IgD-negative memory B cell (primary cell): Measurements from ENCODE around the gene APPBP2. TPM values are rescaled to one million over a fixed set of nuclear protein-coding genes. Genes with fewer than 3 reads are reported as not detected.
"Not testable (repeated sequence)": the region's sequence is repeated elsewhere in the genome, so short reads cannot be mapped to it uniquely, and the experiment has no call there.

ENCODE experiments used
- H3K27ac Mint-ChIP-seq, 3 donors: one replicate each; pipeline ENCODE4 v1.8.0; 2020 to 2022; ENCODE audit warnings: mild to moderate bottlenecking in 3 of 3, mixed read lengths in 3 of 3, moderate library complexity in 1 of 3
- H3K27me3 Mint-ChIP-seq: one replicate; pipeline ENCODE4 v1.8.0; 2021; ENCODE audit warnings: mixed read lengths
- H3K36me3 Mint-ChIP-seq: one replicate; pipeline ENCODE4 v1.8.0; 2020; ENCODE audit warnings: mild to moderate bottlenecking, mixed read lengths
- H3K4me1 Mint-ChIP-seq, 3 donors: one replicate each; pipeline ENCODE4 v1.8.0; 2020 to 2022; ENCODE audit warnings: mixed read lengths in 3 of 3, mild to moderate bottlenecking in 1 of 3
- H3K4me3 Mint-ChIP-seq, 4 donors: one replicate each; pipeline ENCODE4 v1.8.0; 2020 to 2022; ENCODE audit warnings: mild to moderate bottlenecking in 4 of 4, mixed read lengths in 4 of 4, moderate library complexity in 3 of 4
- H3K9me3 Mint-ChIP-seq, 3 donors: one replicate each; pipeline ENCODE4 v1.8.0; 2020 to 2021; ENCODE audit warnings: mixed read lengths in 3 of 3, mild to moderate bottlenecking in 1 of 3
- polyA plus RNA-seq: library from polyadenylated mRNA; unstranded; fragments of 300-500 nt; fragmentation: Illumina TruSeq; gene quantifications from one replicate; pipeline ENCODE4 v1.2.3, GENCODE V29; 2021

Gene APPBP2, protein sequence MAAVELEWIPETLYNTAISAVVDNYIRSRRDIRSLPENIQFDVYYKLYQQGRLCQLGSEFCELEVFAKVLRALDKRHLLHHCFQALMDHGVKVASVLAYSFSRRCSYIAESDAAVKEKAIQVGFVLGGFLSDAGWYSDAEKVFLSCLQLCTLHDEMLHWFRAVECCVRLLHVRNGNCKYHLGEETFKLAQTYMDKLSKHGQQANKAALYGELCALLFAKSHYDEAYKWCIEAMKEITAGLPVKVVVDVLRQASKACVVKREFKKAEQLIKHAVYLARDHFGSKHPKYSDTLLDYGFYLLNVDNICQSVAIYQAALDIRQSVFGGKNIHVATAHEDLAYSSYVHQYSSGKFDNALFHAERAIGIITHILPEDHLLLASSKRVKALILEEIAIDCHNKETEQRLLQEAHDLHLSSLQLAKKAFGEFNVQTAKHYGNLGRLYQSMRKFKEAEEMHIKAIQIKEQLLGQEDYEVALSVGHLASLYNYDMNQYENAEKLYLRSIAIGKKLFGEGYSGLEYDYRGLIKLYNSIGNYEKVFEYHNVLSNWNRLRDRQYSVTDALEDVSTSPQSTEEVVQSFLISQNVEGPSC
- polyA plus RNA-seq = 24.4 TPM

DNA sequence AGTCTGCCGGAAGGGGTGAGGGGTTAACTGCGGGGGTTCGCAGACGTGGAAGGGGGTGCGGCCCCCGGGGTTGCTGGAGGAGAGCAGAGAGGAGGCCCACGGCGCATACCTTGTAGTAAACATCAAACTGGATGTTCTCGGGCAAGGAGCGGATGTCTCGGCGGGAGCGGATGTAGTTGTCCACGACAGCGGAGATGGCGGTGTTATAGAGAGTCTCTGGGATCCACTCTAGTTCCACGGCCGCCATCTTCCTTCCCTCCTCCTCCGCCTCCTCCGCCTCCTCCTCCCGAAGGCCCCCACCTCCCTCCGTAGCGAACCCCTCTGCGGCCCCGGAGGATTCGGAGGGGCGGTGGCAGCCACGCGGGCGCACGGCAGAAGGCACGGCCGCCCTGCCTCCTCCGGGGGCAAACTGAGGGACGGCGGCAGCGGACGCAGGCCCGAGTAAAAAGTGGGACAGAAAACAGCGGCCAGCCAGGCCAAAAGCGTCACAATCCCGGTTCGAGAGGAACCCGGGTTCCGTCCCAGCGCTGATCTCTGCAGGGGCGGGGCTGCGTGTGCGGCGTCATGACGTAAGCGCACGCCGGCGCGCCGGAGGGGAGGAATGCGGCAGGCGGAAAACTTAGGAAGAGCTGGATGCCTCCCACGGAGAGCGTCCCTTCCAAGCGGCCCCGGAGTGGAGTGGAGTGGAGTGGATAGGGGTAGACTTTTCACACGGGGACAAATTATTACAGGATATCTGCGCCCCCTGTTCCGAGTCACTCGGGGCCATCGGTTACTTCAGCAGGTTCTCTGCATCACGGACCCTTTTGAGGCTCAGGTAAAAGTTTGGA is at the start of gene APPBP2:
TSS of gene APPBP2 (minus strand) at position 558 of the 830 bp plus-strand sequence. CDS start at position 247, 311 bp downstream.
- H3K4me3 Mint-ChIP-seq = peak within 1 kb of the TSS; percentile 99 to 100 (median 99)
- H3K27ac Mint-ChIP-seq = peak within 1 kb of the TSS; percentile 94 to 99 (median 95)
- no peaks in the 10 kb centered on the region for H3K9me3 Mint-ChIP-seq
- H3K27me3 Mint-ChIP-seq = no peaks in the 10 kb centered on the region
- peaks cover 2% of the 10 kb centered on the region for H3K36me3 Mint-ChIP-seq
- H3K4me1 Mint-ChIP-seq = peaks cover 30 to 43% (median 42%) of the 10 kb centered on the region in 3 donors

DNA sequence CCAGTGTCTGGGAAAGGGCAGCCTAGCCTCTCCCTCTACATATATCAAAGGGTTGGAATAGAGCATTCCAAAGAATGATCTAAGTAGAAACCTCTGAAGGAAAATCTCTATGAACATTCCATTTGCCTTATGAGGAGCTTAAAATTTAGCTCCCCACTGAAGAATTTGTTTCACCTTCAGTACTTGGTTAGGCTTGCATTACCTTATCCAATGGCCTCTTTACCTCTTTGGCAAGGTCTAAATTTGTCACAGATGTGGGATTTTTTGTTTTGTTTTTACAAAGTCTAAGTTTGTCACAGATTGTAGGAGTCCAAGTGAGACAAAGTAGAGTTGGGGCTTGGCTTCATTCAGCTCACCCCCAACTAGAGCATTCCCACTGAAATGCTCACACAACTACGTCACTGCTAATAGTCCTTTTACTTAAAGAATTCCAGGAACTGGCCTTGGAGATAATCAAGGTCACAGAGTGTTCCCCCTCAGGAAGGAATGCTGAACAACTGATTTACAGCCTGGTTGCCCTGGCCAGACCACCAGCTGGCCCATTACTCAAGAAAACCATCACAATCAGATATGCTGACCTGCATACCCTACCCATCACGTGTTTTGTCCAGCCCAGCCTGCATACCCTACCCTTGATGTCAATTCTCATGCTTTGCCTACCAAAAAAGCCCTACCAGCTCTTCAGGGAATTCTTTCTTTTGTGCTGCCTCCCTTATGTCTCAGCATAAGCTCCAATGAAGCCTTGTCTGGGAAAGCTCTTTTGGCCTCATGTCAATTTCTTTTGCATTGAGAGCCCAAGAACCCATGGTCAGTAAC is 47.4 kb upstream of the APPBP2 start:
- Mint-ChIP-seq H3K4me3 (no peak overlapping the region), H3K9me3 (peaks cover 0 to 7% (median 4%) of the 10 kb centered on the region in 3 donors), H3K27ac (no peak overlapping the region), H3K27me3 (no peaks in the 10 kb centered on the region), H3K36me3 (no peaks in the 10 kb centered on the region), H3K4me1 (peaks cover 0 to 6% (median 4%) of the 10 kb centered on the region in 3 donors)

DNA sequence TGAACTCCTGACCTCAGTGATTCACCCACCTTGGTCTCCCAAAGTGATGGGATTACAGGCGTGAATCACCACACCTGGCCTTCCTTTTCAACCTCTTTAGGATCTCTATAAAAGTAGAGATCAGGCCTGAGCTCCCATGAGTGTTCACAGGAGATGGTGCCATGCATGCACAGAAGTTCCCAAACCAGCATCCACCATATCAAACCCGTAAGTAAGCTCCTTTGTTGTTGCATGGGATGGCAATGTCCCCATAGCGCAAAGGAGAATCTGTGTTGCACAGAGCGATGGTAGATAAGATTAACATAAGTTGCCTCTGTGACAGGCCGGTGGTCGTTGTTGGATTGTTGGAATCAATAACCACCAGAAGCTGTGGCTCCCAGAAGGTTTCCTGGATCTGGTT is 39.2 kb upstream of the APPBP2 start:
- Mint-ChIP-seq H3K9me3 (peaks cover 0 to 1% (median 0%) of the 10 kb centered on the region in 3 donors), H3K4me1 (peaks cover 0 to 4% (median 0%) of the 10 kb centered on the region in 3 donors), H3K27me3 (peaks cover 4% of the 10 kb centered on the region), H3K4me3 (no peak overlapping the region), H3K36me3 (peaks cover 4% of the 10 kb centered on the region), H3K27ac (no peak overlapping the region)

DNA sequence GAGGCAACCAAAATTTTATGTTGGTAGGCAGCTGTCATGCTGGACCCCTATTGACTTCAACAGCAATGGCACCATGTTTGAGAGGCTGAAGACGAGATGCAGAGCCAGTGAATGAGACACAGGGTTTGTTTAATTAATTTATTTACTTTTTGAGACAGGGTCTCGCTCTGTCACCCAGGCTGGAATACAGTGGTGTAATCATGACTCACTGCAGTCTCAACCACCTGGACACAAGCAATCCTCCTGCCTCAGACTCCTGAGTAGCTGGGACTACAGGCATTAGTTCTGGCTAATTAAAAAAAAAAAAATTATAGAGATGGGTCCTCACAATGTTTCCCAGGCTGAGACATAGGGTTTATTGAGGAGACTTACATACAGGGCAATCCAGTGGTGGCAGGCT is 37.7 kb upstream of the APPBP2 start:
- Mint-ChIP-seq H3K27me3 (peaks cover 4% of the 10 kb centered on the region), H3K4me1 (no peaks in the 10 kb centered on the region), H3K27ac (no peak overlapping the region), H3K9me3 (peaks cover 0 to 5% (median 2%) of the 10 kb centered on the region in 3 donors), H3K36me3 (peaks cover 4% of the 10 kb centered on the region), H3K4me3 (no peak overlapping the region)

DNA sequence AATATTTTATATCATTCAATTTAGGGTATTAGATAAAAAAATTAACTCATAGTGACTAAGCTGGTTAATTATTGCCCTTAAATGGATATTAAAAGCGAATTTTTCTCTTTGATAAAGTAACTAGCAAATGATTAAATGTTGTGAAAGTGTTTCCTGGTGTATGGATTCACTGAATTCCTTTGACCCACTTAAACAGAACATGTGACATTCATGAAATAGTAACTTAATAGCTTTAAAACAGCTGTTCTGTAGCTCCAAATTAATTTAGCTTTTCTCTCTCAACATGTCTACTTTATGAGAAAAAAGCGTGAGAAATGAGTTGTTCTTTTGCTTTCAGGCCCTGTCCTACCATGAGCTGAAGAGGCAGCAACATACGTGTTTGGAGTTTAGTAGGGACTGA is 36.4 kb upstream of the APPBP2 start:
- H3K27me3 Mint-ChIP-seq = peaks cover 4% of the 10 kb centered on the region
- peaks cover 3 to 12% (median 7%) of the 10 kb centered on the region in 3 donors for H3K9me3 Mint-ChIP-seq
- H3K4me3 Mint-ChIP-seq = no peak overlapping the region
- no peak overlapping the region for H3K27ac Mint-ChIP-seq
- no peaks in the 10 kb centered on the region for H3K4me1 Mint-ChIP-seq
- H3K36me3 Mint-ChIP-seq = peaks cover 4% of the 10 kb centered on the region

DNA sequence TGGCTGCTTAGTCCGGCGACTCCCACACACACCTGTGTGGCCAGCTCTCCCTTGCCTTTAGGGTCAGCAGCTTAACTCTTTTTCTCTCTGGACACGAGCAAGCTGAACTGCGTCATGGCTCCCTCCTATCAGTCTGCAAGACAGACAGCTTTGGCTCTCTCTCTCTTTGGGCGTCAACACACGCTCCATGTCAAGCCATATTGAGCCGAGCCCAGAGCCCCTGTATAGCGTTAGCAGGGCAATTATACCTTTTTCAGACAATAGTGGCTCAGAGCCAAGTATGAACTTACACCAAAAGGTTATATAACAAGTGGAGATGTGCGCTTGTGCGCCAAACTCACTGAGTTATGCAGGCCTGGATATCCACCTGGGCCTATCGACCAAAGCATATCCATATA is 34.8 kb upstream of the APPBP2 start:
- H3K4me1 Mint-ChIP-seq = no peaks in the 10 kb centered on the region
- peaks cover 4% of the 10 kb centered on the region for H3K36me3 Mint-ChIP-seq
- no peak overlapping the region for H3K4me3 Mint-ChIP-seq
- H3K27ac Mint-ChIP-seq = no peak overlapping the region
- peaks cover 1% of the 10 kb centered on the region for H3K27me3 Mint-ChIP-seq
- H3K9me3 Mint-ChIP-seq = peaks cover 3 to 21% (median 16%) of the 10 kb centered on the region in 3 donors

DNA sequence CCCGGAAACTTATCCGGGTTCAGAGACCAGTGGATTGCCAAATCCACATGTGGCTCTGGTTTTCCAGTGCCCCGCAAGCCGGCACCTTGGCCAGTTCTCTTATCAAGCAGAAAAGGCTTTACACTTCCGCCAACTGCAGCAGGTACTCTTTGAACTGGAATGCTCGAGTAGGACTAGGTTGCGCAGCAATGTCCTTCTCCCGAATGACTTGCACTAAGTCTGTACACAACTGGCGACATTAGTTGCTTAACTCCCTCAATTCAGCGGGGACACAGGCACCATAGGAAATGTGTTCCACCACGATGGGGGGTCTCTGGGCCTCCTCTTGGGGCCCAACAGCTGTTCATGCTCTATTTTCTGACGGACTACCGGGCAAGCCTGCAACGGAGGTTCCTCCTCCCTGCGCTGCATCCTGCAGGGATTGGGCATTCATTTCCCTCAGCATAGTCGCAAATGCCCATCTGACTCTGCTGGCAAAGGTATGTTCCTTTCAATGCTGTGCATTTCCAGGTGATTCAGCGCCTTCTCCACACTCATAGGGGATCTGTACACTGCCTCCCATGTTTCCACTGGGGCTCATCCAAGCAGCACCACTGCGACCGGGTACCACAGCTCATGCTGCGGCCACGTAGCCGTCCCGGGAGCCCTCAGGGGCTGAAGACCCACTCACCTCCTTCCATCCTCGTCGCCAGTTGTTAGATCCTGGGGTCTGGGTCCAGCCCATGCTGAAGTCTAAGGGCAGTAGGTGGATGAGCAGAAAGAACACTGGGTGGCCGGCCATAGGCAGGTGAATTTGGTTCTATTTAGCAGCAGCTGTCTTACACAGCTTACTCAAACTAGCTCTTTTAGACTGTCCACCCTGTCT is 34.2 kb upstream of the APPBP2 start:
- H3K36me3 Mint-ChIP-seq = peaks cover 4% of the 10 kb centered on the region
- H3K9me3 Mint-ChIP-seq = peaks cover 3 to 21% (median 16%) of the 10 kb centered on the region in 3 donors
- no peak overlapping the region for H3K4me3 Mint-ChIP-seq
- H3K27ac Mint-ChIP-seq = no peak overlapping the region
- H3K27me3 Mint-ChIP-seq = peaks cover 1% of the 10 kb centered on the region
- H3K4me1 Mint-ChIP-seq = no peaks in the 10 kb centered on the region

DNA sequence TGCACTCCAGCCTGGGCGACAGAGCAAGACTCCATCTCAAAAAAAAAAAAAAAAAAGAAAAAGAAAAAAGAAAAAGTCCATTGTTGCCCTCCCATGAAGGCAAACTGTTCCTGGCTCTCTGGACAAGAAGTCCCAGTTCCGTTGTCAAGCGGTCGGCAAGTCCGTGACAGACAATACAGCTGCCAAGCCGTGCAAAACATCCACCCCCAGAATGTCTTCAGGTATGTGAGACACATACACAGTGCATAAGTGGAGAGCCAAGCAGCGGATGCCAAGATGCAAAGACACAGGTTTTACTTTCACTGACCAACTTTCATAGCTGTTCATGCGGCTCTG is 33.6 kb upstream of the APPBP2 start:
- H3K9me3 Mint-ChIP-seq = peaks cover 3 to 21% (median 16%) of the 10 kb centered on the region in 3 donors
- H3K27me3 Mint-ChIP-seq = peaks cover 1% of the 10 kb centered on the region
- no peak overlapping the region for H3K27ac Mint-ChIP-seq
- H3K4me1 Mint-ChIP-seq = no peaks in the 10 kb centered on the region
- peaks cover 4% of the 10 kb centered on the region for H3K36me3 Mint-ChIP-seq
- H3K4me3 Mint-ChIP-seq = no peak overlapping the region

DNA sequence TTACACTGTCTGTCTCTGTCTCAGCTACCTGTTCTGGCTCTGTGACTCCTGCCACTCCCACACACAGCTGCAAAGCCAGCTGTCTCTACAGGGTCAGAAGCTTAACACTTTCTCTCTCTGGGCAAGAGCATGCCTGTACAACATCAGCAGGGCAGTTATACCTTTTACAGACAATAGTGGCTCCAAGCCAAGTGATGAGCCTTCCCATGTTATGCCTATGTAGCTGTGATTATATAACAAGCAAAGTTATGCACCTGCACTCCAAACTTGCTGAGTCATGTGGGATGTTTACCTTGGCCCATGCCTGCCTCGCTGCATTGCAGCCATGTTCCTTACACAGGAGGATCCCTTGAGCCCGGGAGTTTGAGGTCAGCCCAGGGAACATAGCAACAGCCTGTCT is 31.8 kb upstream of the APPBP2 start:
- Mint-ChIP-seq H3K4me3 (no peak overlapping the region), H3K36me3 (peaks cover 4% of the 10 kb centered on the region), H3K9me3 (peaks cover 3 to 21% (median 19%) of the 10 kb centered on the region in 3 donors), H3K4me1 (no peaks in the 10 kb centered on the region), H3K27ac (peak overlapping the region in 1 of 3 donors; percentile 61), H3K27me3 (peaks cover 1% of the 10 kb centered on the region)

DNA sequence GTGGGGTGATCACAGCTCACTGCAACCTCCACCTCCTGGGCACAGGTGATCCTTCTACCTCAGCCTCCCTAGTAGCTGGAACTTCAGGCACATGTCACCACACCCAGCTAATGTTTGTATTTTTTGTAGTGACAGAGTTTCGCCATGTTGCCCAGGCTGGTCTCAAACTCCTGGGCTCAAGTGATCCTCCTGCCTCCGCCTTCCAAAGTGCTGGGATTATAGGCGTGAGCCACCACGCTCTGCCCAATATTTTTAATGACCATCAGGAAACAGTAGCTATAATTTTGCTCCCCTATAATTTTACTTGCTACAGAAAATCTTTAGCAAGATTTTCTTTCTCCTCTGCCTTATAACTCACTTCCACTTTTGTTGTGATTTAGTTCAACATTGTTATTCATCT is 29.7 kb upstream of the APPBP2 start:
- Mint-ChIP-seq H3K4me3 (no peak overlapping the region), H3K9me3 (peaks cover 3 to 21% (median 19%) of the 10 kb centered on the region in 3 donors), H3K36me3 (peaks cover 3% of the 10 kb centered on the region), H3K27me3 (peaks cover 1% of the 10 kb centered on the region), H3K27ac (no peak overlapping the region), H3K4me1 (no peaks in the 10 kb centered on the region)

DNA sequence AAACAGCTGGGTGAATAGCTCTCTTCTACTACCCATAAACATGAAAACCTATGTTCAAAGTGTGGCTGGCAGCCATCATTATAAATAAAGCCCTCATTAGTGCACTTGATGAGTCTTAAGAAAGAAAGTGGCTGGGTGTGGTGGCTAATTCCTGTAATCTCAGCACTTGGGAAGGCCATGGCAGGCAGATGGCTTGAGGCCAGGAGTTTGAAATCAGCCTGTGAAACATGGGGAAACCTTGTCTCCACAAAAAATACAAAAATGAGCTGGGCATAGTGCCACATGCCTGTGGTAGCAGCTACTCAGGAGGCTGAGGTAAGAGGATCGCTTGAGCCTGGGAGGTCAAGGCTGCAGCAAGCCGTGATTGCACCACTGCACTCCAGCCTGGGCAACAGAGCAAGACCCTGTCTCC is 28.3 kb upstream of the APPBP2 start:
- H3K4me1 Mint-ChIP-seq = no peaks in the 10 kb centered on the region
- no peaks in the 10 kb centered on the region for H3K27me3 Mint-ChIP-seq
- H3K4me3 Mint-ChIP-seq = no peak overlapping the region
- H3K9me3 Mint-ChIP-seq = peaks cover 1 to 21% (median 19%) of the 10 kb centered on the region in 3 donors
- H3K36me3 Mint-ChIP-seq = no peaks in the 10 kb centered on the region
- no peak overlapping the region for H3K27ac Mint-ChIP-seq

DNA sequence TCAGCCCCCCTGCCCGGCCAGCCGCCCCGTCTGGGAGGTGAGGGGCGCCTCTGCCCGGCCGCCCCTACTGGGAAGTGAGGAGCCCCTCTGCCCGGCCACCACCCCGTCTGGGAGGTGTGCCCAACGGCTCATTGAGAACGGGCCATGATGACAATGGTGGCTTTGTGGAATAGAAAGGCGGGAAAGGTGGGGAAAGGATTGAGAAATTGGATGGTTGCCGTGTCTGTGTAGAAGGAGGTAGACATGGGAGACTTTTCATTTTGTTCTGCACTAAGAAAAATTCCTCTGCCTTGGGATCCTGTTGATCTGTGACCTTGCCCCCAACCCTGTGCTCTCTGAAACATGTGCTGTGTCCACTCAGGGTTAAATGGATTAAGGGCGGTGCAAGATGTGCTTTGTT is 26.2 kb upstream of the APPBP2 start:
- not testable (repeated sequence) for H3K9me3 Mint-ChIP-seq, H3K27me3 Mint-ChIP-seq, H3K4me3 Mint-ChIP-seq, H3K27ac Mint-ChIP-seq, H3K36me3 Mint-ChIP-seq, H3K4me1 Mint-ChIP-seq

DNA sequence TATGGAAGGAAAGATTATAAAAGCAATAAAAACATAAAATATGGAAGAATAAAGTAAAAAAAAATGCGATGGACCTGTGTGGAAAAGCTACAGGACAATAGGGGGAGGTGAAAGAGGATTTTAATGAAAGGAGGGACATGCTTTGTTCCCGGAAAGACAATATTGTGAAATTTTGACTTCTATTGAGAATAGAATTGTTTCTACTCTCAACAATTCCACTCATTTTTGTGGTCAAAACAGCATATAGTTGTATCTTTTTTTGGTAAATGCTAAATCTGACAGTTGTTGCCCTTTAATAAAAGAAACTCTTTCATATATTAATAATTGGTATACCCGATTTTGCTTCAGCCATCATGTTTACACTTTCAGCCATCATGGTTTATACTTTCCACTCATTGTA is 22.9 kb upstream of the APPBP2 start:
- no peak overlapping the region for H3K4me3 Mint-ChIP-seq
- peaks cover 0 to 3% (median 0%) of the 10 kb centered on the region in 3 donors for H3K9me3 Mint-ChIP-seq
- peaks cover 3% of the 10 kb centered on the region for H3K36me3 Mint-ChIP-seq
- H3K4me1 Mint-ChIP-seq = no peaks in the 10 kb centered on the region
- H3K27ac Mint-ChIP-seq = no peak overlapping the region
- no peaks in the 10 kb centered on the region for H3K27me3 Mint-ChIP-seq
